Stomach (tissue), 9 donors: ENCODE data around the gene RPL10A. TPM values are rescaled to one million over a fixed set of nuclear protein-coding genes. Genes with fewer than 3 reads are reported as not detected.

ENCODE experiments used
- DNase-seq, 2 donors: peaks; one replicate each; pipeline versions ENCODE4 v3.0.0 to v3.0.0-alpha.2; 2013 to 2019
- H3K27ac ChIP-seq, 5 donors: fragments of 200-600 bp in 4 of 5; sonication (generic) in 4 of 5; one replicate each; pipeline ENCODE4 v1.5.1; 2013 to 2019; ENCODE audit warnings: mild to moderate bottlenecking in 1 of 5, moderate library complexity in 1 of 5
- H3K27me3 ChIP-seq, 3 donors: fragments of 200-600 bp; sonication (generic); one replicate each; pipeline ENCODE4 v1.5.1; 2017 to 2019; ENCODE audit warnings: mixed run types in 1 of 3
- H3K36me3 ChIP-seq, 4 donors: fragments of 200-600 bp; sonication (generic); 1 replicate in 3 of 4; 2 replicates in 1 of 4; pipeline ENCODE4 v1.5.1; 2016 to 2019
- H3K4me1 ChIP-seq, 4 donors: fragments of 200-600 bp; sonication (generic); one replicate each; pipeline ENCODE4 v1.5.1; 2016 to 2019
- H3K4me3 ChIP-seq, 4 donors: fragments of 200-600 bp; sonication (generic) in 3 of 4; one replicate each; pipeline ENCODE4 v1.5.1; 2016 to 2019; ENCODE audit warnings: mild to moderate bottlenecking in 1 of 4
- H3K9me3 ChIP-seq, 4 donors: fragments of 200-600 bp; sonication (generic); one replicate each; pipeline ENCODE4 v1.5.1; 2016 to 2019
- EP300 ChIP-seq: sonication (generic); formaldehyde crosslinking; IDR thresholded peaks from one replicate; pipeline ENCODE4 v1.6.1; 2017; ENCODE audit warnings: antibody characterized with exemption
- POLR2A ChIP-seq, 4 donors: fragments of 450-650 bp; IDR thresholded peaks; one replicate each; pipeline ENCODE4 v1.6.1; 2016; ENCODE audit warnings: antibody characterized with exemption in 4 of 4, control low read depth in 2 of 4, mild to moderate bottlenecking in 1 of 4, moderate library complexity in 1 of 4
- POLR2AphosphoS5 ChIP-seq, 3 donors: sonication (generic); formaldehyde crosslinking; IDR thresholded peaks; one replicate each; pipeline ENCODE4 v1.6.1; 2016; ENCODE audit warnings: antibody characterized with exemption in 3 of 3
- WGBS, 5 donors: extraction: QIAGEN DNeasy Blood & Tissue Kit in 3 of 5; methylation state at CpG; one replicate each; pipeline versions ENCODE4 v1.1.5 to v1.1.7; 2013 to 2018; 5-methylcytosine and 5-hydroxymethylcytosine counted together
- intact Hi-C: fragments of 100-400 bp; cut with DNase I; formaldehyde crosslinking; loops from one replicate; pipeline ENCODE4 v1.15.1; 2023; ENCODE audit warnings: low total_unique reads
- polyA plus RNA-seq, 3 donors: library from polyadenylated mRNA; stranded (reverse); fragments of 200-250 nt; gene quantifications; one replicate each; pipeline ENCODE4 v1.2.3, GENCODE V29; 2013
- total RNA-seq, 5 donors: library from RNA; depleted of rRNA; stranded (reverse); fragments of >200 nt; gene quantifications; one replicate each; pipeline versions ENCODE4 v1.1.0 to v1.2.3, GENCODE V29; 2014 to 2016
- TF ChIP-seq, protein P1 (sequence below), 7 experiments: fragments of 450-650 bp in 4 of 7; fragments of 200-600 bp in 3 of 7; sonication (generic) in 3 of 7; IDR thresholded peaks; one replicate each; pipeline ENCODE4 v1.5.1; 2016 to 2019; ENCODE audit warnings: antibody characterized with exemption in 7 of 7, control low read depth in 2 of 7, mild to moderate bottlenecking in 1 of 7
- donor health status: healthy with polysubstance abuse.
- donor health status: Bipolar disorder and iron deficiency.
- donor health status: healthy.

Gene RPL10A
- total and polyA plus RNA-seq, 8 donors = 584 to 2,710 (median 1,962) TPM

DNA sequence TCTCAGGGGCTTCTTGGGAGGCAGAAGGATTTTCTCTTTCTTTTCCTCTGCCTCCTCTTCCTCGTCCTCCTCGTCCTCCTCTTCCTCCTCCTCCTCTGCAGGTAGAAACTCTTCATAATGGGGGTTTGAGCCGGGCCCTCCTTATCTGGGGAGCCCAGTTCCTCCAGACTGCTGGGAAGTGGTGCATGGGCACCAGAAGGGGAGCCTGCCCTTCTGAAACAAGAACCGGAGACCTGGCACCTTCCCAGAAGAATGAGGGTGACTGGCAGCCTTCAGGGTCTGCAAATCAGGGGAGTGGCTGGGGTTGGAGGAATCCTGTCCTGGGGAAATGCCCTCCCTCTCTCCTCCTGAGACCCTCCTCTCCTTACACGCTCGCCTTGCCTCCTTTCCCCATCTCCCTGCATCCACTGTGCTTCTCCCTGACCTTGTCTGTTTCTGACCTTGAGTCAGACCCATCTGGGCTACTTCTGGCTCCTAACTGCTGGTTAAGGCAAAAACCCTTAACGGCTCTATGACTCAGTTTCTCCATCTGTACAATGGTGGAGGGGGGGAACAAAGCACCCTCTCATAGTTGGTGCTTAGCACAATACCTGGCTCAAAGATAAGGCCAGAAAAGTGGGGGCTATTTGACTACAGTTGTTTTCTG, 42.8 kb downstream of the RPL10A start:
- 53 to 73% (median 63%) methylated on average over 7 of the region's 7 CpGs for WGBS, 5 donors
- intact Hi-C loops = no loop called here
- Histone ChIP-seq H3K4me1 (peaks cover 0 to 14% (median 10%) of the 10 kb centered on the region in 4 donors), H3K4me3 (peak overlapping the region in 1 of 4 donors; percentile 26), H3K9me3 (no peaks in the 10 kb centered on the region), H3K27ac (no peak overlapping the region), H3K27me3 (peaks cover 0 to 61% (median 25%) of the 10 kb centered on the region in 3 donors), H3K36me3 (no peaks in the 10 kb centered on the region)
- TF ChIP-seq, protein P1, sequence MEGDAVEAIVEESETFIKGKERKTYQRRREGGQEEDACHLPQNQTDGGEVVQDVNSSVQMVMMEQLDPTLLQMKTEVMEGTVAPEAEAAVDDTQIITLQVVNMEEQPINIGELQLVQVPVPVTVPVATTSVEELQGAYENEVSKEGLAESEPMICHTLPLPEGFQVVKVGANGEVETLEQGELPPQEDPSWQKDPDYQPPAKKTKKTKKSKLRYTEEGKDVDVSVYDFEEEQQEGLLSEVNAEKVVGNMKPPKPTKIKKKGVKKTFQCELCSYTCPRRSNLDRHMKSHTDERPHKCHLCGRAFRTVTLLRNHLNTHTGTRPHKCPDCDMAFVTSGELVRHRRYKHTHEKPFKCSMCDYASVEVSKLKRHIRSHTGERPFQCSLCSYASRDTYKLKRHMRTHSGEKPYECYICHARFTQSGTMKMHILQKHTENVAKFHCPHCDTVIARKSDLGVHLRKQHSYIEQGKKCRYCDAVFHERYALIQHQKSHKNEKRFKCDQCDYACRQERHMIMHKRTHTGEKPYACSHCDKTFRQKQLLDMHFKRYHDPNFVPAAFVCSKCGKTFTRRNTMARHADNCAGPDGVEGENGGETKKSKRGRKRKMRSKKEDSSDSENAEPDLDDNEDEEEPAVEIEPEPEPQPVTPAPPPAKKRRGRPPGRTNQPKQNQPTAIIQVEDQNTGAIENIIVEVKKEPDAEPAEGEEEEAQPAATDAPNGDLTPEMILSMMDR (IDR thresholded peaks at IDR 0.05) = no peak
- no peak for TF ChIP-seq POLR2AphosphoS5 (IDR thresholded peaks at IDR 0.05)
- TF ChIP-seq EP300 = no peak
- no peak for TF ChIP-seq POLR2A (IDR thresholded peaks at IDR 0.05)
- DNase-seq = no peak

DNA sequence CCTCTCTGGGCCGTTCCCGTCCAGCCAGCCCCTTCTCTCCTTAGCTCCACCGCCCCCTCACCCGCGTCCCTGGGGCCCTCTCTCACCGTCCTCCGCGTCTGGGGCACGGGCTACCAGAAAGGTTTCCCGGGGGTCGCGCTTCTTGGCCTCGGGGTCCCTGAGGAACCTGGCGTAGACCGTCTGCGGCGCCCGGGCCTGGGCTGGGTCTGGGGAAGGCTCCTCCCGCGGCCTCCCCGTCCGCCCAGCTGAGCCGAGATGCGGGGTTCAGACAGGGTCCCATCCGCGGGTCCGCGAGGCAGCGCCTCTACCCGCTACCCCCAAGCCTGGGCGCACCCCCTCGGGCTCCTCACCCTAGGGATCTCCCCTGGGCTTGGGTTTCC, 43.4 kb downstream of the RPL10A start:
- no peak for DNase-seq
- TF ChIP-seq EP300 (no peak), POLR2A (IDR thresholded peaks at IDR 0.05) (no peak), POLR2AphosphoS5 (IDR thresholded peaks at IDR 0.05) (no peak)
- TF ChIP-seq, protein P1 (IDR thresholded peaks at IDR 0.05) = no peak
- Histone ChIP-seq H3K27me3 (peaks cover 0 to 56% (median 25%) of the 10 kb centered on the region in 3 donors), H3K4me1 (peaks cover 0 to 14% (median 10%) of the 10 kb centered on the region in 4 donors), H3K4me3 (peak overlapping the region; percentile 9 to 28 (median 25)), H3K27ac (no peak overlapping the region), H3K36me3 (no peaks in the 10 kb centered on the region), H3K9me3 (no peaks in the 10 kb centered on the region)
- intact Hi-C loops = no loop called here
- WGBS, 5 donors = 15 to 23% (median 19%) methylated on average over 11 to 32 of the region's 32 CpGs

DNA sequence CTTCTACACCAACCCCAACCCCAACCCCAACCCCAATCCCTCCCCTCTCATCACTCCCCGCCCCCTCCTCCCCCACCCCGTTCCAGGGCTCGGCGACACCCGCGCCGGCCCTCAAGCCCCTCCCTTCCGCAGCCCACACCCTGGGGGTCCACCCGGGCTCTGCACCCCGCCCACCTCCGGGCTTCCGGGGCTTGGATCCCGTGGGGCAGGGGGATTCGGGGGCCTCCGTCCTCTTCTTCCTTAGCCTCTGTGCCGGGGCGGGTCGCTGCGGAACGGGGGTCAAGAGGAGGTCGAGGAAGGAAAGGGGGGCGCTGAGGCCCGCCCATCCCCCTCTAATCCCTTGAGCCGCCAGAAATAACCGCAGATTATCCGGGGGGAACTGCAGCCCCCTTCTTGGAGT, 43.8 kb downstream of the RPL10A start:
- WGBS, 5 donors = 6 to 12% (median 9%) methylated on average over 19 to 26 of the region's 26 CpGs
- no peak overlapping the region for H3K27ac ChIP-seq
- H3K4me1 ChIP-seq = peaks cover 0 to 14% (median 10%) of the 10 kb centered on the region in 4 donors
- H3K4me3 ChIP-seq = peak overlapping the region; percentile 9 to 28 (median 25)
- intact Hi-C loops = no loop called here
- no peaks in the 10 kb centered on the region for H3K9me3 ChIP-seq
- no peak for TF ChIP-seq POLR2AphosphoS5 (IDR thresholded peaks at IDR 0.05)
- H3K36me3 ChIP-seq = no peaks in the 10 kb centered on the region
- DNase-seq = no peak
- H3K27me3 ChIP-seq = peaks cover 0 to 52% (median 25%) of the 10 kb centered on the region in 3 donors

DNA sequence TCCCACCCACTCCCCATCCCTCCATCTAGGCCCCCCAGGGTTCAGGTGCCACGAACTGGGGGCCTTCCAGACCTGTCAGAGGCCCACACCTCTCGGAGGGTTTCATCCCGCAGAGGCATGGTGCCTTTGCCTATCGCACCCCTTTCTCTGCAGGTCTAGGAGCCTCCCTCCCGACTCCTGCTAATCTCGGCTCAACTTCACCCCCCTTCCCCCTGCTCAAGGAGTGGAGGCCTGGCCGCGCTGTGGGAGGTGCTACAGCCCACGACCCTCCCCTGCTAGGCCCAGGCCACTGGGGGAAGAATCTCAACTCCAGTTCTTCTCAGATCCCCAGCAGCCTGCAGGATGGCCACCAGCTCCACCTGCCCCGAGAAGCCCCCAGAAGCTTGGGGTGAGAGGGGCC, 44.5 kb downstream of the RPL10A start, which contains the start of gene TULP1:
TSS of gene TULP1 (minus strand) at position 157 of the 400 bp plus-strand sequence. CDS start at position 119, 38 bp downstream.
- H3K27ac ChIP-seq = no peak within 1 kb of the TSS
- 78 to 87% (median 80%) methylated on average over 9 to 10 of the region's 10 CpGs for WGBS, 5 donors

More for the DNA sequence above, 44.5 kb downstream of the RPL10A start, which contains the start of gene TULP1:
- Histone ChIP-seq H3K4me3 (peak within 1 kb of the TSS; percentile 9 to 28 (median 25)), H3K4me1 (peaks cover 0 to 14% (median 10%) of the 10 kb centered on the region in 4 donors), H3K27me3 (peaks cover 0 to 52% (median 25%) of the 10 kb centered on the region in 3 donors), H3K36me3 (no peaks in the 10 kb centered on the region), H3K9me3 (no peaks in the 10 kb centered on the region)
- DNase-seq = no peak
- intact Hi-C loops = no loop called here
- TF ChIP-seq EP300 (no peak), POLR2A (IDR thresholded peaks at IDR 0.05) (no peak), POLR2AphosphoS5 (IDR thresholded peaks at IDR 0.05) (no peak)
- TF ChIP-seq, protein P1 (IDR thresholded peaks at IDR 0.05) = no peak
